HG03378 (cell line): ENCODE measurements around the gene RPL22.
A peak's percentile ranks its signal among the peaks of the same experiment; 100 is the strongest.

Source experiments
- ATAC-seq: cut with Tn5 transposase; IDR thresholded peaks from one replicate; pipeline ENCODE4 v1.9.1; 2021; ENCODE audit warnings: mild to moderate bottlenecking, moderate library complexity; ENCODE audit not compliant: unreplicated experiment

Gene RPL22

GRCh38 chr1:6199298-6200187 is at the start of gene RPL22:
RPL22 (minus strand) TSS chr1:6199595; CDS start chr1:6199573, 22 bp downstream.
- peak; percentile 85 for ATAC-seq

GRCh38 chr1:6248161-6248776 is 48.9 kb upstream of the RPL22 start:
- ATAC-seq: no peak

- no peak for ATAC-seq
Measured at GRCh38 chr1:6247651-6248050, 48.3 kb upstream of the RPL22 start.

GRCh38 chr1:6246497-6247467 is 47.4 kb upstream of the RPL22 start:
- no peak for ATAC-seq

GRCh38 chr1:6245869-6246496 is 46.6 kb upstream of the RPL22 start:
- no peak for ATAC-seq

- ATAC-seq: no peak
Measured at GRCh38 chr1:6245086-6245868, 45.9 kb upstream of the RPL22 start.

- no peak for ATAC-seq
Measured at GRCh38 chr1:6244401-6245049, 45.1 kb upstream of the RPL22 start.

- ATAC-seq: no peak
Measured at GRCh38 chr1:6243993-6244392, 44.6 kb upstream of the RPL22 start, which contains the start of gene HES3. HES3 (plus strand) TSS chr1:6244179; CDS start chr1:6244366, 187 bp downstream.

- ATAC-seq: no peak
Measured at GRCh38 chr1:6243053-6243834, 43.8 kb upstream of the RPL22 start.

GRCh38 chr1:6241887-6242740 is 42.7 kb upstream of the RPL22 start:
- no peak for ATAC-seq

GRCh38 chr1:6241107-6241886 is 41.9 kb upstream of the RPL22 start:
- ATAC-seq: no peak

GRCh38 chr1:6239950-6240768 is 40.8 kb upstream of the RPL22 start:
- ATAC-seq: no peak

- ATAC-seq: no peak
Measured at GRCh38 chr1:6239213-6239752, 39.9 kb upstream of the RPL22 start.

- ATAC-seq: no peak
Measured at GRCh38 chr1:6237093-6237492, 37.7 kb upstream of the RPL22 start.

- peak; percentile 15 for ATAC-seq
Measured at GRCh38 chr1:6235296-6235677, 35.9 kb upstream of the RPL22 start.
